Liver (tissue), 9 donors: ENCODE measurements around the gene ANP32D. TPM values are rescaled to one million over a fixed set of nuclear protein-coding genes. Genes with fewer than 3 reads are reported as not detected.
"Not testable (repeated sequence)": the region's sequence is repeated elsewhere in the genome, so short reads cannot be mapped to it uniquely, and the experiment has no call there.

Experiments used
- DNase-seq: peaks from one replicate; pipeline ENCODE4 v3.0.0-alpha.2; 2017; ENCODE audit warnings: low spot score
- H3K27ac ChIP-seq, 2 donors: one replicate each; pipeline ENCODE4 v1.7.0; 2013; ENCODE audit warnings: inconsistent platforms in 2 of 2, low read length in 2 of 2, control low read depth in 1 of 2, low read depth in 1 of 2, mild to moderate bottlenecking in 1 of 2
- H3K27me3 ChIP-seq, 4 donors: one replicate each; pipeline versions ENCODE4 v1.6.1 to v1.7.0; 2013; ENCODE audit warnings: low read length in 3 of 4, inconsistent platforms in 1 of 4, mild to moderate bottlenecking in 1 of 4, moderate library complexity in 1 of 4; ENCODE audit not compliant: control insufficient read depth in 4 of 4, insufficient read depth in 4 of 4
- H3K36me3 ChIP-seq, 4 donors: one replicate each; pipeline versions ENCODE4 v1.6.1 to v1.7.0; 2013; ENCODE audit warnings: low read length in 3 of 4, mild to moderate bottlenecking in 3 of 4, low read depth in 1 of 4, moderate library complexity in 1 of 4; ENCODE audit not compliant: control insufficient read depth in 4 of 4, insufficient read depth in 3 of 4
- H3K4me1 ChIP-seq, 4 donors: one replicate each; pipeline versions ENCODE4 v1.6.1 to v1.7.0; 2013; ENCODE audit warnings: low read length in 3 of 4, mild to moderate bottlenecking in 3 of 4, moderate library complexity in 1 of 4; ENCODE audit not compliant: control insufficient read depth in 4 of 4, insufficient read depth in 4 of 4
- H3K4me3 ChIP-seq, 3 donors: one replicate each; pipeline versions ENCODE4 v1.6.1 to v1.7.0; 2013; ENCODE audit warnings: low read length in 3 of 3, control low read depth in 1 of 3, low read depth in 1 of 3, mild to moderate bottlenecking in 1 of 3
- H3K9ac ChIP-seq, 2 donors: one replicate each; pipeline ENCODE4 v1.7.0; 2013; ENCODE audit warnings: low read length in 2 of 2, mild to moderate bottlenecking in 2 of 2, moderate library complexity in 2 of 2, control low read depth in 1 of 2, low read depth in 1 of 2
- H3K9me3 ChIP-seq, 4 donors: one replicate each; pipeline versions ENCODE4 v1.6.1 to v1.7.0; 2013; ENCODE audit warnings: low read length in 3 of 4; ENCODE audit not compliant: control insufficient read depth in 4 of 4
- ATF3 ChIP-seq: IDR thresholded peaks from 2 replicates; pipeline ENCODE4 v1.6.1; 2016; ENCODE audit warnings: antibody characterized with exemption
- EGR1 ChIP-seq, 2 donors: IDR thresholded peaks; 2 replicates each; pipeline ENCODE4 v1.6.1; 2016 to 2018; ENCODE audit warnings: antibody characterized with exemption in 2 of 2, low read depth in 2 of 2
- FOXA1 ChIP-seq: IDR thresholded peaks from 2 replicates; pipeline ENCODE4 v1.6.1; 2016; ENCODE audit warnings: antibody characterized with exemption
- FOXA2 ChIP-seq: IDR thresholded peaks from 2 replicates; pipeline ENCODE4 v1.6.1; 2016; ENCODE audit warnings: antibody characterized with exemption
- GABPA ChIP-seq, 2 donors: IDR thresholded peaks in 1 of 2; conservative IDR thresholded peaks in 1 of 2; 2 replicates each; pipeline ENCODE4 v1.6.1; 2016; ENCODE audit warnings: antibody characterized with exemption in 2 of 2, mild to moderate bottlenecking in 1 of 2, moderate library complexity in 1 of 2
- HNF4A ChIP-seq, 2 donors: conservative IDR thresholded peaks; 2 replicates each; pipeline ENCODE4 v1.6.1; 2016; ENCODE audit warnings: antibody characterized with exemption in 2 of 2, mild to moderate bottlenecking in 2 of 2
- HNF4G ChIP-seq: IDR thresholded peaks from 2 replicates; pipeline ENCODE4 v1.6.1; 2016; ENCODE audit warnings: antibody characterized with exemption
- JUND ChIP-seq, 2 donors: IDR thresholded peaks; 2 replicates each; pipeline ENCODE4 v1.6.1; 2016; ENCODE audit warnings: antibody characterized with exemption in 2 of 2
- NR2F2 ChIP-seq: IDR thresholded peaks from 2 replicates; pipeline ENCODE4 v1.6.1; 2016; ENCODE audit warnings: antibody characterized with exemption
- RAD21 ChIP-seq, 2 donors: IDR thresholded peaks; 2 replicates each; pipeline ENCODE4 v1.6.1; 2016; ENCODE audit warnings: antibody characterized with exemption in 2 of 2, mild to moderate bottlenecking in 2 of 2
- SP1 ChIP-seq: IDR thresholded peaks from 2 replicates; pipeline ENCODE4 v1.6.1; 2018; ENCODE audit warnings: antibody characterized with exemption, mild to moderate bottlenecking
- TAF1 ChIP-seq: conservative IDR thresholded peaks from 2 replicates; pipeline ENCODE4 v1.6.1; 2016; ENCODE audit warnings: antibody characterized with exemption, mild to moderate bottlenecking
- YY1 ChIP-seq: IDR thresholded peaks from 2 replicates; pipeline ENCODE4 v1.6.1; 2016; ENCODE audit warnings: antibody characterized with exemption, mild to moderate bottlenecking
- ZBTB33 ChIP-seq: IDR thresholded peaks from 2 replicates; pipeline ENCODE4 v1.6.1; 2016; ENCODE audit warnings: antibody characterized with exemption
- WGBS: extraction: QIAGEN DNeasy Blood & Tissue Kit; methylation state at CpG from one replicate; pipeline ENCODE4 v1.1.7; 2013; 5-methylcytosine and 5-hydroxymethylcytosine counted together
- polyA plus RNA-seq, 2 donors: library from polyadenylated mRNA; stranded (reverse) in 1 of 2; unstranded in 1 of 2; fragments of 200-250 nt in 1 of 2; fragments of >200 nt in 1 of 2; fragmentation: Nextera tagmentation in 1 of 2; extraction: Ambion mirVana in 1 of 2; gene quantifications; one replicate each; pipeline versions ENCODE4 v1.2.1 to v1.2.3, GENCODE V29; 2013 to 2015
- total RNA-seq, 2 donors: library from RNA; depleted of rRNA; stranded (reverse); fragments of >200 nt; gene quantifications; one replicate each; pipeline ENCODE4 v1.2.3, GENCODE V29; 2014
- TF ChIP-seq, protein P1 (sequence below): IDR thresholded peaks from 2 replicates; pipeline ENCODE4 v1.6.1; 2016; ENCODE audit warnings: antibody characterized with exemption
- TF ChIP-seq, protein P2 (sequence below): fragments of 150-350 bp; IDR thresholded peaks from 2 replicates; pipeline ENCODE4 v1.5.1; 2017; ENCODE audit warnings: improper control_type of control experiment, low read depth, low read length; ENCODE audit not compliant: missing input control
- TF ChIP-seq, protein P3 (sequence below): IDR thresholded peaks from 2 replicates; pipeline ENCODE4 v1.6.1; 2016; ENCODE audit warnings: antibody characterized with exemption, mild to moderate bottlenecking
- donor health status: healthy.
- donor health status: healthy.
- donor health status: healthy.
- donor health status: healthy.
- donor health status: healthy.

ANP32D gene
- total and polyA plus RNA-seq, 4 donors: not detected

DNA sequence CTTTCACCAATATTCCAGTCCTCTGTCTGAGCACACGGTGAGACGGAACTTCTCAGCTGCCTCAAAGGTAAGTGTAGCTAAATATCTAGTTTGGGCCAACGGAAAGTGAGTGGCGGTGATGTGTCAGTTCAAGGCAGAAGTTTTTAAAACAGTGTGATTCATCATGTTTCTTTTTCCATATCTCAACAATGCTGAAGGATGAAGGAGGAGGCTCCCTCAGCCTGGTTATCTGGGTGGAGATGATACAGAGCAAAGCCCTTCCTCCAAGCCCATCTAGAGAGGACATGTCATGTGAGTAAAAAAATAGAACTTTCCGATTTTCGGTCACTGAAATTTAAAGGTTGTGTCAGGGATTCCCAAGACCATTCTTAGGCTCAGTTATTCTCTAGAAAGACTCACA is 13.1 kb upstream of the ANP32D start:
- H3K9me3 ChIP-seq: no peaks in the 10 kb centered on the region
- H3K27me3 ChIP-seq: no peaks in the 10 kb centered on the region
- no peak overlapping the region for H3K27ac ChIP-seq
- no peak for TF ChIP-seq EGR1 (IDR thresholded peaks at IDR 0.05; ENCODE audit: low read depth in 2 of 2)
- TF ChIP-seq YY1: no peak
- TF ChIP-seq JUND (IDR thresholded peaks at IDR 0.05): no peak
- no peak for TF ChIP-seq FOXA1
- no peak for TF ChIP-seq NR2F2
- no peak for TF ChIP-seq HNF4A (conservative IDR thresholded peaks at IDR 0.05)
- TF ChIP-seq, protein P1, sequence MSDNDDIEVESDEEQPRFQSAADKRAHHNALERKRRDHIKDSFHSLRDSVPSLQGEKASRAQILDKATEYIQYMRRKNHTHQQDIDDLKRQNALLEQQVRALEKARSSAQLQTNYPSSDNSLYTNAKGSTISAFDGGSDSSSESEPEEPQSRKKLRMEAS: no peak
- no peak for TF ChIP-seq ATF3
- TF ChIP-seq TAF1: no peak
- no peak for TF ChIP-seq GABPA (IDR thresholded peaks at IDR 0.05 in 1 of 2, conservative IDR thresholded peaks at IDR 0.05 in 1 of 2)
- no peak for TF ChIP-seq SP1
- no peak for TF ChIP-seq HNF4G
- no peak for TF ChIP-seq RAD21 (IDR thresholded peaks at IDR 0.05)
- no peak for TF ChIP-seq ZBTB33
- TF ChIP-seq, protein P2, sequence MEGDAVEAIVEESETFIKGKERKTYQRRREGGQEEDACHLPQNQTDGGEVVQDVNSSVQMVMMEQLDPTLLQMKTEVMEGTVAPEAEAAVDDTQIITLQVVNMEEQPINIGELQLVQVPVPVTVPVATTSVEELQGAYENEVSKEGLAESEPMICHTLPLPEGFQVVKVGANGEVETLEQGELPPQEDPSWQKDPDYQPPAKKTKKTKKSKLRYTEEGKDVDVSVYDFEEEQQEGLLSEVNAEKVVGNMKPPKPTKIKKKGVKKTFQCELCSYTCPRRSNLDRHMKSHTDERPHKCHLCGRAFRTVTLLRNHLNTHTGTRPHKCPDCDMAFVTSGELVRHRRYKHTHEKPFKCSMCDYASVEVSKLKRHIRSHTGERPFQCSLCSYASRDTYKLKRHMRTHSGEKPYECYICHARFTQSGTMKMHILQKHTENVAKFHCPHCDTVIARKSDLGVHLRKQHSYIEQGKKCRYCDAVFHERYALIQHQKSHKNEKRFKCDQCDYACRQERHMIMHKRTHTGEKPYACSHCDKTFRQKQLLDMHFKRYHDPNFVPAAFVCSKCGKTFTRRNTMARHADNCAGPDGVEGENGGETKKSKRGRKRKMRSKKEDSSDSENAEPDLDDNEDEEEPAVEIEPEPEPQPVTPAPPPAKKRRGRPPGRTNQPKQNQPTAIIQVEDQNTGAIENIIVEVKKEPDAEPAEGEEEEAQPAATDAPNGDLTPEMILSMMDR: no peak
- no peaks in the 10 kb centered on the region for H3K4me1 ChIP-seq
- DNase-seq: no peak
- 75% methylated on average over 6 of the region's 6 CpGs for WGBS
- no peak overlapping the region for H3K9ac ChIP-seq
- H3K4me3 ChIP-seq: no peak overlapping the region
- no peaks in the 10 kb centered on the region for H3K36me3 ChIP-seq

DNA sequence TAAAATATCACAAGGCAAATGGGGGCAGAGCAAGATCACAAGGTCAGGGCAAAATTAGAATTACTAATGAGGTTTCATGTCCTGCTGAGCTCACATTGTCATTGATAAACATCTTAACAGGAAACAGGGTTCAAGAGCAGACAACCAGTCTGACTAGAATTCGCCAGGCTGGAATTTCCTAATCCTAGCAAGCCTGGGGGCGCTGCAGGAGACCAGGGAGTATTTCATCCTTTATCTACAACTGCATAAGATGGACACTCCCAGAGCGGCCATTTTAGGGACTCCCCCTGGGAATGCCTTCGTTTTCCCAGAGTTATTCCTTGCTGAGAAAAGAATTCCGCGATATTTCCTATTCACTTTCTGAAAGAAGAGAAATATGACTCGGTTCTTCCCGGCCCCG is 3.3 kb upstream of the ANP32D start:
- H3K27me3 ChIP-seq, H3K4me1 ChIP-seq, H3K27ac ChIP-seq, DNase-seq, H3K9ac ChIP-seq, H3K4me3 ChIP-seq, H3K36me3 ChIP-seq: not testable (repeated sequence)
- H3K9me3 ChIP-seq: peaks cover 2 to 11% (median 9%) of the 10 kb centered on the region in 4 donors
- 76% methylated on average over 9 of the region's 9 CpGs for WGBS

GRCh38 chr12:48473061-48473460 is 702 bp downstream of the ANP32D start:
- H3K36me3 ChIP-seq: no peaks in the 10 kb centered on the region
- H3K9ac ChIP-seq: no peak overlapping the region
- H3K4me1 ChIP-seq: no peaks in the 10 kb centered on the region
- peaks cover 2 to 11% (median 8%) of the 10 kb centered on the region in 4 donors for H3K9me3 ChIP-seq
- 74% methylated on average over 9 of the region's 9 CpGs for WGBS
- no peak overlapping the region for H3K4me3 ChIP-seq
- TF ChIP-seq NR2F2: no peak
- TF ChIP-seq, protein P1: no peak
- TF ChIP-seq HNF4G: no peak
- TF ChIP-seq EGR1 (IDR thresholded peaks at IDR 0.05; ENCODE audit: low read depth in 2 of 2): no peak
- TF ChIP-seq, protein P3, sequence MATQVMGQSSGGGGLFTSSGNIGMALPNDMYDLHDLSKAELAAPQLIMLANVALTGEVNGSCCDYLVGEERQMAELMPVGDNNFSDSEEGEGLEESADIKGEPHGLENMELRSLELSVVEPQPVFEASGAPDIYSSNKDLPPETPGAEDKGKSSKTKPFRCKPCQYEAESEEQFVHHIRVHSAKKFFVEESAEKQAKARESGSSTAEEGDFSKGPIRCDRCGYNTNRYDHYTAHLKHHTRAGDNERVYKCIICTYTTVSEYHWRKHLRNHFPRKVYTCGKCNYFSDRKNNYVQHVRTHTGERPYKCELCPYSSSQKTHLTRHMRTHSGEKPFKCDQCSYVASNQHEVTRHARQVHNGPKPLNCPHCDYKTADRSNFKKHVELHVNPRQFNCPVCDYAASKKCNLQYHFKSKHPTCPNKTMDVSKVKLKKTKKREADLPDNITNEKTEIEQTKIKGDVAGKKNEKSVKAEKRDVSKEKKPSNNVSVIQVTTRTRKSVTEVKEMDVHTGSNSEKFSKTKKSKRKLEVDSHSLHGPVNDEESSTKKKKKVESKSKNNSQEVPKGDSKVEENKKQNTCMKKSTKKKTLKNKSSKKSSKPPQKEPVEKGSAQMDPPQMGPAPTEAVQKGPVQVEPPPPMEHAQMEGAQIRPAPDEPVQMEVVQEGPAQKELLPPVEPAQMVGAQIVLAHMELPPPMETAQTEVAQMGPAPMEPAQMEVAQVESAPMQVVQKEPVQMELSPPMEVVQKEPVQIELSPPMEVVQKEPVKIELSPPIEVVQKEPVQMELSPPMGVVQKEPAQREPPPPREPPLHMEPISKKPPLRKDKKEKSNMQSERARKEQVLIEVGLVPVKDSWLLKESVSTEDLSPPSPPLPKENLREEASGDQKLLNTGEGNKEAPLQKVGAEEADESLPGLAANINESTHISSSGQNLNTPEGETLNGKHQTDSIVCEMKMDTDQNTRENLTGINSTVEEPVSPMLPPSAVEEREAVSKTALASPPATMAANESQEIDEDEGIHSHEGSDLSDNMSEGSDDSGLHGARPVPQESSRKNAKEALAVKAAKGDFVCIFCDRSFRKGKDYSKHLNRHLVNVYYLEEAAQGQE: no peak
- TF ChIP-seq GABPA (IDR thresholded peaks at IDR 0.05 in 1 of 2, conservative IDR thresholded peaks at IDR 0.05 in 1 of 2): no peak
- no peak for TF ChIP-seq HNF4A (conservative IDR thresholded peaks at IDR 0.05)
- TF ChIP-seq FOXA2: no peak
- H3K27ac ChIP-seq: no peak overlapping the region
- no peaks in the 10 kb centered on the region for H3K27me3 ChIP-seq
- no peak for DNase-seq

DNA sequence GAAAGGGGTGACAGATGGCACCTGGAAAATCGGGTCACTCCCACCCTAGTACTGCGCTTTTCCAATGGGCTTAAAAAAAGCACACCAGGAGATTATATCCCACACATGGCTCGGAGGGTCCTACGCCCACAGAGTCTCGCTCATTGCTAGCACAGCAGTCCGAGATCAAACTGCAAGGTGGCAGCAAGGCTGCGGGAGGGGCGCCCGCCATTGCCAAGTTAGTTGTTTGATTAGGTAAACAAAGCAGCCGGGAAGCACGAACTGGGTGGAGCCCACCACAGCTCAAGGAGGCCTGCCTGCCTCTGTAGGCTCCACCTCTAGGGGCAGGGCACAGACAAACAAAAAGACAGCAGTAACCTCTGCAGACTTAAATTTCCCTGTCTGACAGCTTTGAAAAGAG is 2.1 kb downstream of the ANP32D start:
- H3K9ac ChIP-seq, DNase-seq, H3K4me3 ChIP-seq, H3K36me3 ChIP-seq, H3K4me1 ChIP-seq, H3K27ac ChIP-seq, H3K27me3 ChIP-seq, H3K9me3 ChIP-seq: not testable (repeated sequence)
- 77% methylated on average over 11 of the region's 11 CpGs for WGBS
